ENCODE results near the gene CNTFR. TPM values are rescaled to one million over a fixed set of nuclear protein-coding genes. Genes with fewer than 3 reads are reported as not detected.

The CNTFR gene
- total RNA-seq, 1 experiment from 2014 or later, result not detected

DNA sequence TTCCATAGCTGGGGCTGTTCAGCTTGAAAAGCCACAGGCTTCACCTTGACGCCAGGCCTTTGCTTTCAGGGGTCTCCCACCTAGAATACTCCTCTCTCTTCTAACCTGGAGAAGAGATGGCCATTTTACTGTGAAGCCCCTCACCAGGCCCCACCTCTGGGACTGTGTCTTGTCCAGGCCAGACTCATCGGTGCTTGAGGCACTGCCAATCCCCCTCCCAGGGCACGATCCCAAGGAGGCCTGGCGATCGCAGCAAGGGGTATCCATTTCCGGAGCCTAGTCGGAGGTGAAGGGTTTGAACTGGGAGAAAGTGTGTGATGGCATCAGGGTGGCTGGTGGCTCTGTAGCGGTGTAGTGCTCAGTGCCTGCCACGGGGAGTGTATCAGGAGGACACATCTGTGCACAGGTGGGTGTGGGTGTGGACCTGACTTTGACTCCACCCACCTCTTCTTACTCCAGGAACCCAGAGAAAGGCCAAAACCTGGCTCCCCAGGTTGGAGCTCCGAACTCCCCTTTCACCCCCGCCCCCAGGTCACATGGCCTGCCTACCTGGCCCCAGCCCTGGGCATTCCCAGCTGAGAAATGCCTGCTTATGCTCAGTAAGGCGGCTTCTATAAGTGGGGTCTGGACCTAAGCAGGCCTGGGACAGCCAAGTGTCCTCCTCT lies 39.4 kb downstream of the CNTFR start:
- Mint-ChIP-seq H3K4me3 (ENCODE audit: low read depth, unreplicated experiment) (no peak overlapping the region), H3K9me3 (ENCODE audit: low read depth, unreplicated experiment) (no peaks in the 10 kb centered on the region), H3K27me3 (ENCODE audit: unreplicated experiment) (peaks cover 51% of the 10 kb centered on the region), H3K27ac (ENCODE audit: unreplicated experiment) (no peak overlapping the region), H3K4me1 (ENCODE audit: low read depth, unreplicated experiment) (no peaks in the 10 kb centered on the region), H3K36me3 (ENCODE audit: insufficient read depth, unreplicated experiment) (no peaks in the 10 kb centered on the region)
- intact Hi-C loops (cut with micrococcal nuclease; ENCODE audit: unreplicated experiment), result no loop called here
- TF ChIP-seq, protein P1, sequence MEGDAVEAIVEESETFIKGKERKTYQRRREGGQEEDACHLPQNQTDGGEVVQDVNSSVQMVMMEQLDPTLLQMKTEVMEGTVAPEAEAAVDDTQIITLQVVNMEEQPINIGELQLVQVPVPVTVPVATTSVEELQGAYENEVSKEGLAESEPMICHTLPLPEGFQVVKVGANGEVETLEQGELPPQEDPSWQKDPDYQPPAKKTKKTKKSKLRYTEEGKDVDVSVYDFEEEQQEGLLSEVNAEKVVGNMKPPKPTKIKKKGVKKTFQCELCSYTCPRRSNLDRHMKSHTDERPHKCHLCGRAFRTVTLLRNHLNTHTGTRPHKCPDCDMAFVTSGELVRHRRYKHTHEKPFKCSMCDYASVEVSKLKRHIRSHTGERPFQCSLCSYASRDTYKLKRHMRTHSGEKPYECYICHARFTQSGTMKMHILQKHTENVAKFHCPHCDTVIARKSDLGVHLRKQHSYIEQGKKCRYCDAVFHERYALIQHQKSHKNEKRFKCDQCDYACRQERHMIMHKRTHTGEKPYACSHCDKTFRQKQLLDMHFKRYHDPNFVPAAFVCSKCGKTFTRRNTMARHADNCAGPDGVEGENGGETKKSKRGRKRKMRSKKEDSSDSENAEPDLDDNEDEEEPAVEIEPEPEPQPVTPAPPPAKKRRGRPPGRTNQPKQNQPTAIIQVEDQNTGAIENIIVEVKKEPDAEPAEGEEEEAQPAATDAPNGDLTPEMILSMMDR (IDR thresholded peaks at IDR 0.05; ENCODE audit: unreplicated experiment), result no peak
- BruUV-seq (replicated peaks), result no TSS peak
- DNase-seq, result no peak
- CTCF ChIA-PET, result no interaction called here

DNA sequence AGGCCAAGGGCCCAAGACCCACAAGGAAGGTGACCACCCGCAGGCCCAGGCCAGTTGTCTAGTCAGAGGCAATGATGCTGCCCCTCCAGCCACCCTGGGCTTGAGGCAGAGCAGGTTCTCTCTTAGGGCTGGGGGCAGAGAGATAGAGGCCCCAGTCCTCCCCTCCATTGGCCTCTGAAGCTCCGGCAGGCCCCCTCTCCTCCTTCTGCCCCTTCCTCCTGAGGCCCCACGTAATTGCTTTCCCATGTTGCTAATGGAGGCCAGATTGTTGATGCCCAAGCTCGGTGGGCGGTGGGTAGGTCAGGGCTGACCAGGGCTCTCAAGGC lies 40.2 kb downstream of the CNTFR start:
- no peak overlapping the region for H3K27ac Mint-ChIP-seq (ENCODE audit: unreplicated experiment)
- H3K27me3 Mint-ChIP-seq (ENCODE audit: unreplicated experiment), result peaks cover 51% of the 10 kb centered on the region
- no peaks in the 10 kb centered on the region for H3K9me3 Mint-ChIP-seq (ENCODE audit: low read depth, unreplicated experiment)
- no TSS peak for BruUV-seq (replicated peaks)
- CTCF ChIA-PET, result no interaction called here
- no peaks in the 10 kb centered on the region for H3K4me1 Mint-ChIP-seq (ENCODE audit: low read depth, unreplicated experiment)
- no peak for DNase-seq
- no peak overlapping the region for H3K4me3 Mint-ChIP-seq (ENCODE audit: low read depth, unreplicated experiment)
- intact Hi-C loops (cut with micrococcal nuclease; ENCODE audit: unreplicated experiment), result loop anchor here (5.0 kb wide), 2 partner anchors 43 to 147 kb away; no protein-coding TSS in a partner anchor
- TF ChIP-seq, protein P1 (IDR thresholded peaks at IDR 0.05; ENCODE audit: unreplicated experiment), result no peak
- no peaks in the 10 kb centered on the region for H3K36me3 Mint-ChIP-seq (ENCODE audit: insufficient read depth, unreplicated experiment)

DNA sequence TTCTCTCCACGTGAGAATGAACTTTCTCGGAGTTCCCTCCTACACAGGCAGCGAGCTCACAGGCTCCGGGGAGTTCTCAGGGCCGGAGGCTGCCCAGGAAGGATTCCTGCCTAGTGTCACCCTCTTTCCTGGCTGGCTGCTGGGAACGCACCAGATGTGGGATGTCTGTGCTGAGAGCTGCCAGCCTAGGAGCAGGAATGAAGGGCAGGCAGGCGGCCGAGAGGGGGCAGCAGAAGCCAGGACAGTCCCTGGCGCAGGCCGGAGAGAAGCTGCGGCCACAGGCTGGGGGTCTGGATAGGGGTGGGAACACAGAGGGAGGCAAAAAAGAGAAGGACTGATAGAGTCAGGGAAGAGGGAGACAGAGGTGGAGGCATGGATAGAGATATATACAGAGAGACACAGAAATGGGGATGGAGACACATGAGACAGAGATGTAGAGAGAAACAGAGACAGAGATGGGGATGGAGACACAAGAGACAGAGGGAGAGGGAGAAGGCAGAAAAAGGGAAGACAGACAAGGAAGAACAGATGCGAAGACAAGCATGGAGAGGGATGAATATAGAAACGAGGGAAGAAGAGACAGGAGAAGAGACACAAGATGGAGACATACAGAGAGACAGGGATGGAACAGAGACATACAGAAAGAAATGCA lies 41.4 kb downstream of the CNTFR start:
- Mint-ChIP-seq H3K4me3 (ENCODE audit: low read depth, unreplicated experiment) (no peak overlapping the region), H3K27ac (ENCODE audit: unreplicated experiment) (no peak overlapping the region), H3K36me3 (ENCODE audit: insufficient read depth, unreplicated experiment) (no peaks in the 10 kb centered on the region), H3K27me3 (ENCODE audit: unreplicated experiment) (peaks cover 48% of the 10 kb centered on the region), H3K9me3 (ENCODE audit: low read depth, unreplicated experiment) (no peaks in the 10 kb centered on the region), H3K4me1 (ENCODE audit: low read depth, unreplicated experiment) (no peaks in the 10 kb centered on the region)
- intact Hi-C loops (cut with micrococcal nuclease; ENCODE audit: unreplicated experiment), result loop anchor here (1.0 to 5.0 kb wide), 3 partner anchors 44 to 146 kb away; no protein-coding TSS in a partner anchor
- peak; percentile 71 for DNase-seq
- BruUV-seq (replicated peaks), result no TSS peak
- CTCF ChIA-PET, result interaction anchor here (1.1 to 1.2 kb wide), 3 partner anchors 44 to 144 kb away, joined by 7 to 22 read pairs (median 15); no protein-coding TSS in a partner anchor
- TF ChIP-seq, protein P1 (IDR thresholded peaks at IDR 0.05; ENCODE audit: unreplicated experiment), result peak; percentile 47

DNA sequence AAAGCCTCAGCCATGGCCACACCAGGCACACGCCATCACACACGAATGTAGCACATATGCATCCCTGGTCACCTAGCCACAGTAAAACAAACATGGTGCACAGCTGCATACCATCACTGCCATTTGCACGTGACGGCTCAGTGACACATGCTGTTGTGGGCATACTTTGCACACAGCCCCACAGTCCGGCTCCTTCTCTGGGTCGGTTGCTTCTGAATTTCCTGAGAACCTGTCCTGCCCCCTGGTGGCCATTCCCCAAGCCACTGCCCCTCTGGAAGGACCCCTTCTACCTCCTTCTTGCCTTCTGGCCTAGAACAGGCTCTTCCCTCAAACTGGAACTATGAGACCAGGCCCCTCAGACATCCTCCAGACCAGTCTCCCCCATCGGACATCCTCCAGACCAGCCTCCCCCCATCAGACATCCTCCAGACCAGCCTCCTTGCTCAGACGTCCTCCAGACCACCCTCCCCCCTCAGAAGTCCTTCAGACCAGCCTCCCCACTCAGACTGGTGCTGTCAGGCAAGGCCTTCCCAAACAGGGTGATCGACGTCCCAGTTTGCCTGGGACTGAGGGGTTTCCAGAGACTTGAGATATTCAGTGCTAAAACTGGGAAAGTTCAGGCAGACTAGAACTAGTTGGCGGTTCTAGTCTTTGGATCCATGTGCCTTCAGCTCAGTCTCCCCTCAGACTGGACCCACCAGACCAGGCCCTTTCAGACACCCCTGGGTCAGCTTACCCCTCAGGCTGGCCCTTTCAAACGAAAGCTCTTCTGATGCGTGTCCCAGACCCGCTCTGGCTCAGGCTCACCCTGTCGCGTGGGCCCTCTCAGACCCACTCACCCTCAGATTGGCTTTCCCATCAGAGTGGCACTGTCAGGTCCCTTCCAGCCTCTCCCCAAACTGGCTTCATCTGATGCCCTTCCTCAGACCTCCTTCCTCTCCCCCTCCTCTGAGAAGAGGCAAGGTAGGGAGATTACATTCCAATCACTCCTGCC lies 42.4 kb downstream of the CNTFR start:
- CTCF ChIA-PET, result interaction anchor here (0.9 to 1.2 kb wide), 4 partner anchors 45 to 143 kb away, joined by 4 to 22 read pairs (median 11); no protein-coding TSS in a partner anchor
- no peaks in the 10 kb centered on the region for H3K36me3 Mint-ChIP-seq (ENCODE audit: insufficient read depth, unreplicated experiment)
- no TSS peak for BruUV-seq (replicated peaks)
- no peak overlapping the region for H3K4me3 Mint-ChIP-seq (ENCODE audit: low read depth, unreplicated experiment)
- no peaks in the 10 kb centered on the region for H3K4me1 Mint-ChIP-seq (ENCODE audit: low read depth, unreplicated experiment)
- TF ChIP-seq, protein P1 (IDR thresholded peaks at IDR 0.05; ENCODE audit: unreplicated experiment), result peak; percentile 61
- H3K27ac Mint-ChIP-seq (ENCODE audit: unreplicated experiment), result no peak overlapping the region
- H3K27me3 Mint-ChIP-seq (ENCODE audit: unreplicated experiment), result peaks cover 48% of the 10 kb centered on the region
- intact Hi-C loops (cut with micrococcal nuclease; ENCODE audit: unreplicated experiment), result loop anchor here (1.0 to 5.0 kb wide), 3 partner anchors 45 to 145 kb away; no protein-coding TSS in a partner anchor
- DNase-seq, result peak; percentile 70
- H3K9me3 Mint-ChIP-seq (ENCODE audit: low read depth, unreplicated experiment), result no peaks in the 10 kb centered on the region

Data from Calu3 (cell line).